Measurements from ENCODE around the gene UNC119B.

The UNC119B gene

DNA sequence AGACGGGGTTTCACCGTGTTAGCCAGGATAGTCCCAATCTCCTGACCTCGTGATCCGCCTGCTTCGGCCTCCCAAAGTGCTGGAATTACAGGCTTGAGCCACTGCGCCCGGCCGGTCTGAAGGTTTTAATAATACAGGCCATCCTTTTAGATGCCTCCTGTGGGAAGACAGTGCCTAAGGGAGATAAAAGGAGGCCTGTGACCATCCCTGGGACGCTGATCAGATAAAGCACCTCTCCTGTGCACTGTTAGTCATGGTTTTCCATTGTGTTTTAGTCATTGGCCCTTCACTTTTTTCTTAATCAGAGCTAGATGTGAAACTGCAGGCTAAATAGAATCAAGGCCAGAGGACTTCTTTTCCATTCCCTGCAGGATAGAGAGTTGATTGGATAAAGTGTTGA lies 7.8 kb downstream of the UNC119B start:
- H3K9me3 ChIP-seq (ENCODE audit: control insufficient read depth in 1 of 2, low read length in 2 of 2), result no peaks in the 10 kb centered on the region
- peak overlapping the region in 1 of 2 donors; percentile 41 for H3K4me3 ChIP-seq (ENCODE audit: low read depth in 1 of 2, low read length in 2 of 2)
- no peak overlapping the region for H3K27ac ChIP-seq (ENCODE audit: low read depth, low read length)
- H3K36me3 ChIP-seq (ENCODE audit: control insufficient read depth in 1 of 2, insufficient read depth in 2 of 2, low read length in 2 of 2), result peaks cover 31 to 69% of the 10 kb centered on the region in 2 donors
- no peaks in the 10 kb centered on the region for H3K27me3 ChIP-seq (ENCODE audit: control insufficient read depth in 1 of 2, insufficient read depth in 2 of 2, low read length in 2 of 2)
- H3K4me1 ChIP-seq (ENCODE audit: control insufficient read depth in 1 of 2, insufficient read depth in 2 of 2, low read length in 2 of 2), result peaks cover 30 to 37% of the 10 kb centered on the region in 2 donors
- H3K9ac ChIP-seq (ENCODE audit: low read depth in 1 of 2, low read length in 2 of 2), result no peak overlapping the region

DNA sequence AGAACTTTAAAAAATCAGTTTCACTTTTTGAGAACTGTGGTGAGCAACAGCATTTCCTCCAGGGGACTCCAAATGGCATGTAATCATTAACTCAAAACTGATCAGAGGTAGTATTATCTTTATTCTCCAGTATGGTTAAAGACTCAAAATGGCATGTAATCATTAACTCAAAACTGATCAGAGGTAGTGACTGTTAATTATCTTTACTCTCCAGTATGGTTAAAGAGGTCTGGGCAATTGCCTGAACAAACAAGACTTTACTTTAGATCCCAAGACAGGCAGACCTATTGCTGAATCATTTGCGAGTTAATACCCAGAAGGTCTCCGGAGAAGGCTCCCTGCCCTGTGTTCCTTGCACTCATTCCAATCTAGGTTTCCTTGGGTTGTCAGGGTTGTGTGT lies 8.8 kb downstream of the UNC119B start:
- peak overlapping the region; percentile 25 to 48 for H3K4me3 ChIP-seq (ENCODE audit: low read depth in 1 of 2, low read length in 2 of 2)
- peak overlapping the region; percentile 54 for H3K27ac ChIP-seq (ENCODE audit: low read depth, low read length)
- H3K4me1 ChIP-seq (ENCODE audit: control insufficient read depth in 1 of 2, insufficient read depth in 2 of 2, low read length in 2 of 2), result peaks cover 27 to 37% of the 10 kb centered on the region in 2 donors
- H3K36me3 ChIP-seq (ENCODE audit: control insufficient read depth in 1 of 2, insufficient read depth in 2 of 2, low read length in 2 of 2), result peaks cover 28 to 70% of the 10 kb centered on the region in 2 donors
- no peaks in the 10 kb centered on the region for H3K27me3 ChIP-seq (ENCODE audit: control insufficient read depth in 1 of 2, insufficient read depth in 2 of 2, low read length in 2 of 2)
- H3K9ac ChIP-seq (ENCODE audit: low read depth in 1 of 2, low read length in 2 of 2), result peak overlapping the region; percentile 33
- no peaks in the 10 kb centered on the region for H3K9me3 ChIP-seq (ENCODE audit: control insufficient read depth in 1 of 2, low read length in 2 of 2)

DNA sequence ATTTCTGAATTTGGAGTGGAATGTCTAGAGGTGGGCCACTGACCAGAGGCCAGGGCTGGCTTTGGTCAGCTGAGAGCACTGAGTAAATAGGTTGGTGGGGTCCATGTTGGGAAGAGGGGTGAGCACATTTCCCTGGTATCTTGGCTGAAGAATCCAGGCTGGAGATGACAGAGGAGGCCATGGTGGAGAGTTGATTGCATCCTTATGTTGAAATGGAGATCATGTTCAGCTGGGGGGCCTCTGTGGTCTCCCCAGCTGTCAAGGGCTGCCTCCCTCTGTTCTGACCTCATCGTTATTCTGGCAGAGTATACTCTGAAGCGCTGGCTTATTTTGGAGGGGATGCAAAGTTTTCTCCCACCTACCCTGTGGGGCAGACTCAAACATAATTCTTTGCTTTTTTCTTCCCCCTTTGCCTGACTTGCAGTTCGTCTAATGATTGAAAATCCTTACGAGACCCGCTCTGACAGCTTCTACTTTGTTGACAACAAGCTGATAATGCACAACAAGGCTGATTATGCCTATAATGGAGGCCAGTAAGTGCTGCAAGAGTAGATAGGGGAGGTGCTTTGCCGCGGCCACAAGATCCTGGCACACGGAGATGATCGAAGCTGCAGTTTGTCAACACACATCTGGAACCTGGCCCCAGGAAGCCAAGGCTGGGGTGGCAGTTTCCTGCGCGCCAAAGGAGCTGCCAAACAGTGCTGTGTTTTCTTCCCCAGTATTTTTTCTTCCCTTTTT lies 9.4 kb downstream of the UNC119B start:
- H3K9me3 ChIP-seq (ENCODE audit: control insufficient read depth in 1 of 2, low read length in 2 of 2), result no peaks in the 10 kb centered on the region
- peak overlapping the region; percentile 54 for H3K27ac ChIP-seq (ENCODE audit: low read depth, low read length)
- peak overlapping the region; percentile 19 to 48 for H3K4me3 ChIP-seq (ENCODE audit: low read depth in 1 of 2, low read length in 2 of 2)
- no peaks in the 10 kb centered on the region for H3K27me3 ChIP-seq (ENCODE audit: control insufficient read depth in 1 of 2, insufficient read depth in 2 of 2, low read length in 2 of 2)
- peak overlapping the region; percentile 33 for H3K9ac ChIP-seq (ENCODE audit: low read depth in 1 of 2, low read length in 2 of 2)
- H3K4me1 ChIP-seq (ENCODE audit: control insufficient read depth in 1 of 2, insufficient read depth in 2 of 2, low read length in 2 of 2), result peaks cover 27 to 40% of the 10 kb centered on the region in 2 donors
- H3K36me3 ChIP-seq (ENCODE audit: control insufficient read depth in 1 of 2, insufficient read depth in 2 of 2, low read length in 2 of 2), result peaks cover 28 to 70% of the 10 kb centered on the region in 2 donors

GRCh38 chr12:120720234-120720986 lies 10.2 kb downstream of the UNC119B start:
- peak overlapping the region; percentile 33 for H3K9ac ChIP-seq (ENCODE audit: low read depth in 1 of 2, low read length in 2 of 2)
- no peaks in the 10 kb centered on the region for H3K9me3 ChIP-seq (ENCODE audit: control insufficient read depth in 1 of 2, low read length in 2 of 2)
- peaks cover 34 to 47% of the 10 kb centered on the region in 2 donors for H3K4me1 ChIP-seq (ENCODE audit: control insufficient read depth in 1 of 2, insufficient read depth in 2 of 2, low read length in 2 of 2)
- H3K27ac ChIP-seq (ENCODE audit: low read depth, low read length), result no peak overlapping the region
- H3K27me3 ChIP-seq (ENCODE audit: control insufficient read depth in 1 of 2, insufficient read depth in 2 of 2, low read length in 2 of 2), result no peaks in the 10 kb centered on the region
- H3K4me3 ChIP-seq (ENCODE audit: low read depth in 1 of 2, low read length in 2 of 2), result no peak overlapping the region
- H3K36me3 ChIP-seq (ENCODE audit: control insufficient read depth in 1 of 2, insufficient read depth in 2 of 2, low read length in 2 of 2), result peaks cover 28 to 66% of the 10 kb centered on the region in 2 donors

DNA sequence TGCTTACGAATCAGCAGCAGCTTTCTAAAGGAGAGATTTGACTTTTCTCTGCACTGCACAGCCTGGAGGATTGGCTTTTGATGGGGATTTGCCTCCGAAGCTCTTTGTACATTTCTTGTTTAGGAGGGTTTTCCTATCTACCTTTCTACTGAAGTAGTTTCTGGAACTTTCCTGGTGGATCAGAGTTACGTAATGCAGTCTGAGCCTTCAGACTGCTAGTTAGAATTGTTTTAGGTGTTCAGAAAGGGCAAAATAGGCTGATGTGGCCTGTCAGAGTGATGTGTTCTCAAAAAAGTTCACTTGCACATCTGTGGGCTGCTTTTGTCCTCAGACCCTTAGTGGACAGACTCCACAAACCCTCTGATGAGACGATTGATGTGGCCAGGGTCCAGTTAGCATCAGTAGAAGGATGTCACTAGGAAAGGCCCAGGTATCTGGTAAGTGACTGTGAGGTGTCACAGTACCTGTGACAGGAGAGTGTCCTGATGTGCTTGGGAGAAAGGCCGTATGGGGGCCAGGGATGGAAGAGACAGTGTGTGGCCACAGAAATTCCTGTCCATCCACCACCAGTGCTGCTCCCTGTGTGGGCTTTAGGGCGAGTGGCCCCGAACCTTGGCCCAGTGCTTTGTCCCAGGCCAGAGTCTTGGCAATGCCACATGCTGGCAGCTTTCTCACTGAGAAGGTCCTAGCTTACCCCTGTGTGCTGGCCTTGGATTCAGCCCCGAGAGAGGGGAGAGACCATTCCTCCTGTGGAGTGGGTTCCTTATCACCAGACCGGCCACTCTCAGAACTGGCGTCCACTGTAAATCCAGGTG lies 10.9 kb downstream of the UNC119B start:
- H3K27me3 ChIP-seq (ENCODE audit: control insufficient read depth in 1 of 2, insufficient read depth in 2 of 2, low read length in 2 of 2), result no peaks in the 10 kb centered on the region
- no peak overlapping the region for H3K27ac ChIP-seq (ENCODE audit: low read depth, low read length)
- no peaks in the 10 kb centered on the region for H3K9me3 ChIP-seq (ENCODE audit: control insufficient read depth in 1 of 2, low read length in 2 of 2)
- H3K36me3 ChIP-seq (ENCODE audit: control insufficient read depth in 1 of 2, insufficient read depth in 2 of 2, low read length in 2 of 2), result peaks cover 28 to 62% of the 10 kb centered on the region in 2 donors
- H3K4me3 ChIP-seq (ENCODE audit: low read depth in 1 of 2, low read length in 2 of 2), result no peak overlapping the region
- H3K9ac ChIP-seq (ENCODE audit: low read depth in 1 of 2, low read length in 2 of 2), result no peak overlapping the region
- peaks cover 35 to 47% of the 10 kb centered on the region in 2 donors for H3K4me1 ChIP-seq (ENCODE audit: control insufficient read depth in 1 of 2, insufficient read depth in 2 of 2, low read length in 2 of 2)

- Histone ChIP-seq H3K27ac (ENCODE audit: low read depth, low read length) (no peak overlapping the region), H3K27me3 (ENCODE audit: control insufficient read depth in 1 of 2, insufficient read depth in 2 of 2, low read length in 2 of 2) (no peaks in the 10 kb centered on the region), H3K9ac (ENCODE audit: low read depth in 1 of 2, low read length in 2 of 2) (no peak overlapping the region), H3K9me3 (ENCODE audit: control insufficient read depth in 1 of 2, low read length in 2 of 2) (no peaks in the 10 kb centered on the region), H3K4me3 (ENCODE audit: low read depth in 1 of 2, low read length in 2 of 2) (no peak overlapping the region), H3K36me3 (ENCODE audit: control insufficient read depth in 1 of 2, insufficient read depth in 2 of 2, low read length in 2 of 2) (peaks cover 21 to 56% of the 10 kb centered on the region in 2 donors), H3K4me1 (ENCODE audit: control insufficient read depth in 1 of 2, insufficient read depth in 2 of 2, low read length in 2 of 2) (peaks cover 41 to 45% of the 10 kb centered on the region in 2 donors)
These were observed 11.6 kb downstream of the UNC119B start for GRCh38 chr12:120721866-120722265.

DNA sequence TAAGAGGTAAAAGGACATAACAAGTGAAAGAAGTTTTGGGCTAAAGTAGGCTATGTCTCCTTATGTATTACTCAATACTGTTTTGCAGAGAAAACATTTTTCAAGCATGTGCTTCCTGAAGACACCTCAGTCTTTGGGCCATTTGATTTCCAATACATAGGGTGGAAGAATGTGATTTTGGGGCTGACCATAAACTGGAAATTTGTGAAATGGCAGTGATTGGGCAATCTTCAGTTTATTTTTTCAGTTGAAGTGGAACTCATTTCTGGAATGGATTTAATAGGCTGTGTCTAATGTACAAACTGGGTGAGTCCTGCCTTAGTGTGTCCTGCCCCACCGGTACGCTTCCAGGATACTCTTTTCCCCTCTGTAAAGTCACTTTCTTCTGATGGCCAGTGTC lies 12.5 kb downstream of the UNC119B start:
- no peak overlapping the region for H3K4me3 ChIP-seq (ENCODE audit: low read depth in 1 of 2, low read length in 2 of 2)
- peaks cover 19 to 59% of the 10 kb centered on the region in 2 donors for H3K36me3 ChIP-seq (ENCODE audit: control insufficient read depth in 1 of 2, insufficient read depth in 2 of 2, low read length in 2 of 2)
- H3K9ac ChIP-seq (ENCODE audit: low read depth in 1 of 2, low read length in 2 of 2), result no peak overlapping the region
- H3K9me3 ChIP-seq (ENCODE audit: control insufficient read depth in 1 of 2, low read length in 2 of 2), result no peaks in the 10 kb centered on the region
- no peaks in the 10 kb centered on the region for H3K27me3 ChIP-seq (ENCODE audit: control insufficient read depth in 1 of 2, insufficient read depth in 2 of 2, low read length in 2 of 2)
- H3K27ac ChIP-seq (ENCODE audit: low read depth, low read length), result no peak overlapping the region
- peaks cover 45 to 49% of the 10 kb centered on the region in 2 donors for H3K4me1 ChIP-seq (ENCODE audit: control insufficient read depth in 1 of 2, insufficient read depth in 2 of 2, low read length in 2 of 2)

GRCh38 chr12:120724720-120725119 lies 14.5 kb downstream of the UNC119B start:
- Histone ChIP-seq H3K9ac (ENCODE audit: low read depth in 1 of 2, low read length in 2 of 2) (no peak overlapping the region), H3K27ac (ENCODE audit: low read depth, low read length) (no peak overlapping the region), H3K4me3 (ENCODE audit: low read depth in 1 of 2, low read length in 2 of 2) (peak overlapping the region in 1 of 2 donors; percentile 80), H3K9me3 (ENCODE audit: control insufficient read depth in 1 of 2, low read length in 2 of 2) (no peaks in the 10 kb centered on the region), H3K27me3 (ENCODE audit: control insufficient read depth in 1 of 2, insufficient read depth in 2 of 2, low read length in 2 of 2) (no peaks in the 10 kb centered on the region), H3K4me1 (ENCODE audit: control insufficient read depth in 1 of 2, insufficient read depth in 2 of 2, low read length in 2 of 2) (peaks cover 29 to 42% of the 10 kb centered on the region in 2 donors), H3K36me3 (ENCODE audit: control insufficient read depth in 1 of 2, insufficient read depth in 2 of 2, low read length in 2 of 2) (peaks cover 19 to 63% of the 10 kb centered on the region in 2 donors)

DNA sequence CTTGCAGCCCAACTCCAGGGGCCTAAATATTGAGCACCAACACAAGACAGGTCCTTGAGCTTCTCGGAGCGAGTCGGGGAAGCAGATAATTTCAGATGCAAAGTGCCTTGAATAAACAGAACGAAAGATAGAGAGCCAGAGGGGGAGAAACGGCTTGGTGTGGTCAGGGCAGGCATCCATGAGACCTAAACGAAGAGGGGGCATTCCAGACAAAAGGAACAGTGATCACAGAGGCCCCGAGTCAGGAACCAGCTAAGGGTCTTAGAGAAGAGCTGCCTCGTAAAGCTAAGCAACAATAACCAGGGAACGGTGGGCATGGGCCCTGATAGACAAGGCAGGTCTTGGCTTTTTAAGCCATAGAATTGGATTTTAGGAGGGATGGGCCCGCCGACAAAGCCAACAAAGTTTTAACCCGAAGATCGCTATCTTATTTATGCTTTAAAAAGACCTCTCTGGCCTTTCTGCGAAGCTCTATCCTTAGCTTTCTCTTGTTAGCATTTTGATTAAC lies 14.9 kb downstream of the UNC119B start:
- peak overlapping the region; percentile 80 to 88 for H3K4me3 ChIP-seq (ENCODE audit: low read depth in 1 of 2, low read length in 2 of 2)
- no peak overlapping the region for H3K27ac ChIP-seq (ENCODE audit: low read depth, low read length)
- H3K27me3 ChIP-seq (ENCODE audit: control insufficient read depth in 1 of 2, insufficient read depth in 2 of 2, low read length in 2 of 2), result no peaks in the 10 kb centered on the region
- peaks cover 25 to 37% of the 10 kb centered on the region in 2 donors for H3K4me1 ChIP-seq (ENCODE audit: control insufficient read depth in 1 of 2, insufficient read depth in 2 of 2, low read length in 2 of 2)
- H3K9me3 ChIP-seq (ENCODE audit: control insufficient read depth in 1 of 2, low read length in 2 of 2), result no peaks in the 10 kb centered on the region
- peak overlapping the region; percentile 88 to 93 for H3K9ac ChIP-seq (ENCODE audit: low read depth in 1 of 2, low read length in 2 of 2)
- peaks cover 19 to 60% of the 10 kb centered on the region in 2 donors for H3K36me3 ChIP-seq (ENCODE audit: control insufficient read depth in 1 of 2, insufficient read depth in 2 of 2, low read length in 2 of 2)

Data from duodenal mucosa (tissue), 2 donors.